Cardiac fibroblast (primary cell): ENCODE measurements around the gene IFNA17.
"Not testable (repeated sequence)": the region's sequence is repeated elsewhere in the genome, so short reads cannot be mapped to it uniquely, and the experiment has no call there.

Source experiments
- DNase-seq, 2 donors: peaks; one replicate each; pipeline versions ENCODE4 v3.0.0 to v3.0.0-alpha.2; 2010; ENCODE audit warnings: low read depth in 2 of 2
- H3K4me3 ChIP-seq, 2 donors: replicated peaks in 1 of 2; 1 replicate in 1 of 2; 2 replicates in 1 of 2; pipeline ENCODE4 v1.5.1; 2011; ENCODE audit warnings: low read depth in 2 of 2, low read length in 2 of 2, mild to moderate bottlenecking in 2 of 2, moderate library complexity in 1 of 2
- TF ChIP-seq, protein P1 (sequence below): IDR thresholded peaks from one replicate; pipeline ENCODE4 v1.5.1; 2011; ENCODE audit warnings: low read depth, mild to moderate bottlenecking, low read length, inconsistent platforms

Gene IFNA17

DNA sequence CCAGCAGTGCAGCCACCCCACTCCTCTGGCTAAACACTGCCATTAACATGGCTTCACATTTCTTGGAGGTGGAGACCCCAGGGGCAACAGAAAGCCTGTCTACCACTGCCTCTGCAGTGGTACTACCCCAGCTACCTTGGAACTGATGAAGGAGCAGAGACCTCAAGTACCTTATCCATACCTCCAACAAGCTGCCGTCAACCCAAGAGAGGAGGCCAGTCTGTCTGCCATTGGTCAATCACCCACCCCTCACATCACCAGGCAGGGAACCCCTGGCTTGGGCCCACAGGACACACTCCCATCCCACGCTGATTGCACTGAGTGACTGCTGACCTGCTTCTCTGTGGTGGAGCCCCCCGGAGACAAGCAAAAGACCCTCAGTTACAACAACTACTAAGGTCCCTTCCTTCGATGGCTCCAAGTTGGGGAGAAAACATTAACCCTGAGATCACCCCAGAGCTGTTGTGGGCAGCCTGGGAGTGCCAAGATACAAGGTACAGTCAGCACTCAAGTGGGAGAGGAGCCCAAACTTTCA lies 6.2 kb upstream of the IFNA17 start:
- no peak for DNase-seq
- TF ChIP-seq, protein P1, sequence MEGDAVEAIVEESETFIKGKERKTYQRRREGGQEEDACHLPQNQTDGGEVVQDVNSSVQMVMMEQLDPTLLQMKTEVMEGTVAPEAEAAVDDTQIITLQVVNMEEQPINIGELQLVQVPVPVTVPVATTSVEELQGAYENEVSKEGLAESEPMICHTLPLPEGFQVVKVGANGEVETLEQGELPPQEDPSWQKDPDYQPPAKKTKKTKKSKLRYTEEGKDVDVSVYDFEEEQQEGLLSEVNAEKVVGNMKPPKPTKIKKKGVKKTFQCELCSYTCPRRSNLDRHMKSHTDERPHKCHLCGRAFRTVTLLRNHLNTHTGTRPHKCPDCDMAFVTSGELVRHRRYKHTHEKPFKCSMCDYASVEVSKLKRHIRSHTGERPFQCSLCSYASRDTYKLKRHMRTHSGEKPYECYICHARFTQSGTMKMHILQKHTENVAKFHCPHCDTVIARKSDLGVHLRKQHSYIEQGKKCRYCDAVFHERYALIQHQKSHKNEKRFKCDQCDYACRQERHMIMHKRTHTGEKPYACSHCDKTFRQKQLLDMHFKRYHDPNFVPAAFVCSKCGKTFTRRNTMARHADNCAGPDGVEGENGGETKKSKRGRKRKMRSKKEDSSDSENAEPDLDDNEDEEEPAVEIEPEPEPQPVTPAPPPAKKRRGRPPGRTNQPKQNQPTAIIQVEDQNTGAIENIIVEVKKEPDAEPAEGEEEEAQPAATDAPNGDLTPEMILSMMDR = no peak
- H3K4me3 ChIP-seq = no peak overlapping the region

DNA sequence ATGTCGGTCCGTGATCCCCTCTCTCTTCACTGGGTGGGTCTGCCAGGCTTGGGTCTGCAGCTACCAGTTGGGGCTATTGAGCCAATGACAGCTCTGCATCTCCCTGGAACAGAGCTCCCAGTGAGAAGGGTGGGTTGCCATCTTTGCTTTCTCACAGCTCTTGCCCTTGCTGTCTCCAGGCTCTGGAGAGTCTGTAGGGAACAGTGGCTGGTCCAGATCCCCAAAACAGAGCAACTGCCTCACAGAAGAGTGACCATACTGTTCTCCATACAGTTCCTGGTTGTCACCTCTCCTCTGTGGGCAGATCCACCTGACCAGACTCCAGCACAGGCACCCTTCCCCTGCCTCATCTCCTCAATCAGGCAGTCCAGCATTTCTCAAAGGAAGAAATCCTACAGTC lies 5.2 kb upstream of the IFNA17 start:
- H3K4me3 ChIP-seq = no peak overlapping the region
- TF ChIP-seq, protein P1 = no peak
- DNase-seq = no peak

DNA sequence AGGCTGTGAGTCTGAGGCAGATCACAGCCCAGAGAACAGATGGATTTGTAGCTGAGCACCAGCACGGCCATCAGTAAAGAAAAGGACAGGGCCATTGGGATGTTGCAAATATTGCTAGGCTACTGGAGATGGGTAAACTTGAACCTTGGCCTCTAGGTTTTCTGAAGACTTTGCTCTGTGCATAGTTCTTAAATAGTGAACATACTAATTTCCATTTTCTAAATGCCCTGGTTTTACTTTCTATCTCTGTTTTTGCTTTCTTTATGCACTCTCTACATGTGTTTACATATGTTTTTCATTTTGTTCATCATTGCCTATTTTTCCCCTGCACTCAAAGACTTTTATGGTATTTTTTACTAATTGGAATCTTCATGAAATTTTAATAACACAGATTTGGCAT lies 10.8 kb downstream of the IFNA17 start, which contains the start of gene IFNA16:
IFNA16 (minus strand) TSS at position 101 of the 400 bp plus-strand sequence; CDS start at position 95, 6 bp downstream.
- DNase-seq, H3K4me3 ChIP-seq: not testable (repeated sequence)

GRCh38 chr9:21213411-21214326 lies 14.4 kb downstream of the IFNA17 start:
- TF ChIP-seq, protein P1 = peak; percentile 55
- peak; percentile 9 to 17 for DNase-seq
- H3K4me3 ChIP-seq = not testable (repeated sequence)

GRCh38 chr9:21212160-21212559 lies 15.9 kb downstream of the IFNA17 start:
- not testable (repeated sequence) for H3K4me3 ChIP-seq, DNase-seq

GRCh38 chr9:21210782-21211181 lies 17.2 kb downstream of the IFNA17 start:
- not testable (repeated sequence) for DNase-seq, H3K4me3 ChIP-seq

DNA sequence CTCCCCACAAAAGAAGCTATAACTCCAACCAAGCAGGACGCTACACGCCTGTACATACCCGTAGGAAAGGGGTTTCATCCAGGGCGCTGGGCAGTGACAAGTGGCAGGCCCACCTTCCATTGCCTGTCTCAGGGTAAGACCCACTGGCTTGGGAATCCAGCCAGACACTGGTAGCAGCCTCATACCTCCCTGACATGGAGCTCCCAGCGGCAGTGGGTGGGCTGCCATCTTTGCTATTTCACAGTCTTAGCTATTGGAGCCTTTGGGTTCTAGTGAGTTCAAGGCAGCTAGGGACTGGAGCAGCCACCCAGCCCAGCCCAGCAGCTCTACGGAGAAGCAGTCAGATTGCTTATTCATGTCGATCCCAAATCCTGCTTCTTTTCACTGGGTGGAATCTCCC lies 17.7 kb downstream of the IFNA17 start:
- TF ChIP-seq, protein P1 = no peak
- DNase-seq = no peak
- no peak overlapping the region for H3K4me3 ChIP-seq

- DNase-seq, H3K4me3 ChIP-seq: not testable (repeated sequence)
These were observed 21.0 kb downstream of the IFNA17 start, which contains the start of gene IFNA10 for GRCh38 chr9:21207043-21207442. IFNA10 (minus strand) TSS chr9:21207143; CDS start chr9:21207097, 46 bp downstream.

DNA sequence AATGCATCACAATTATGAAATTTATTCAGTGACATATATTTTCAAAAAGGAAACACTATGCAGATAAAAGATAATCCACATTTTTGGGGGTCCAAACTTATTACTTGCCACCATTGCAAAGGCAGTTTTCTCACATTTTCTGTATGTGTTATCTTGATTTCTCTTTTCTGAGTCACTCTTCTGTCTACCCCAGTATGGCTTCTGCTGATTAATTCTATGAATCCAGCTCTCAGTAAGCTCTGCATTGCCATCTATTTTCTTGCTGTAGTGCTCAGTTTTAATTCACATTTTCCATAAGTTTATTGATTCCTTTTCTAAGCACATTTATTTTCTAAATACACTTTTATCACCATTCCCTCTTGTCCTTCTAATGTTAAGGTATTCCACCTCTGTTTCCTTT lies 22.8 kb downstream of the IFNA17 start:
- DNase-seq = no peak
- TF ChIP-seq, protein P1 = no peak
- H3K4me3 ChIP-seq = no peak overlapping the region

GRCh38 chr9:21202105-21202504 lies 25.9 kb downstream of the IFNA17 start, which contains the start of gene IFNA7:
IFNA7 (minus strand) TSS chr9:21202205; CDS start chr9:21202165, 40 bp downstream.
- not testable (repeated sequence) for DNase-seq, H3K4me3 ChIP-seq
